DOHH2 (cell line): ENCODE data around the gene SCG3.

Experiments used
- H3F3A ChIP-seq: fragments of 200-600 bp; sonication (generic), shearing (Covaris generic); 2 replicates; pipeline ENCODE4 v1.6.0; 2016; ENCODE audit warnings: antibody characterized with exemption, mild to moderate bottlenecking; ENCODE audit not compliant: control insufficient read depth, insufficient read depth
- H3K27ac ChIP-seq: fragments of 200-600 bp; sonication (generic); 2 replicates; pipeline ENCODE4 v1.5.1; 2014; ENCODE audit warnings: low read depth, mild to moderate bottlenecking, low read length, moderate library complexity
- H3K27me3 ChIP-seq: fragments of 200-600 bp; sonication (generic); 2 replicates; pipeline ENCODE4 v1.6.1; 2014; ENCODE audit warnings: mild to moderate bottlenecking, low read length, mixed read lengths; ENCODE audit not compliant: control insufficient read depth
- H3K36me3 ChIP-seq: fragments of 200-600 bp; sonication (generic); 2 replicates; pipeline ENCODE4 v1.6.1; 2014; ENCODE audit warnings: mild to moderate bottlenecking, low read length, moderate library complexity, mixed read lengths; ENCODE audit not compliant: control insufficient read depth
- H3K4me1 ChIP-seq: fragments of 200-600 bp; sonication (generic); 2 replicates; pipeline ENCODE4 v1.6.1; 2014; ENCODE audit warnings: mild to moderate bottlenecking, low read length, mixed read lengths; ENCODE audit not compliant: control insufficient read depth
- H3K4me2 ChIP-seq: fragments of 200-600 bp; sonication (generic); 2 replicates; pipeline ENCODE4 v1.6.0; 2014; ENCODE audit warnings: mild to moderate bottlenecking, low read length, moderate library complexity
- H3K4me3 ChIP-seq: fragments of 200-600 bp; sonication (generic); 2 replicates; pipeline ENCODE4 v1.5.1; 2014; ENCODE audit warnings: mild to moderate bottlenecking, low read length, mixed read lengths
- H3K79me2 ChIP-seq: fragments of 200-600 bp; sonication (generic); 2 replicates; pipeline ENCODE4 v1.6.1; 2014; ENCODE audit warnings: mild to moderate bottlenecking, low read length, mixed read lengths; ENCODE audit not compliant: control insufficient read depth
- H3K9me2 ChIP-seq: fragments of 200-600 bp; sonication (generic); replicated peaks from 2 replicates; pipeline ENCODE4 v1.6.1; 2014; ENCODE audit warnings: mild to moderate bottlenecking, low read length, mixed read lengths; ENCODE audit not compliant: control insufficient read depth
- H3K9me3 ChIP-seq: fragments of 200-600 bp; sonication (generic); 2 replicates; pipeline ENCODE4 v1.6.1; 2014; ENCODE audit warnings: antibody characterized with exemption, low read length, mixed read lengths; ENCODE audit not compliant: control insufficient read depth, insufficient read depth
- H4K20me1 ChIP-seq: fragments of 200-600 bp; sonication (generic); 2 replicates; pipeline ENCODE4 v1.6.0; 2014; ENCODE audit warnings: low read depth, mild to moderate bottlenecking, antibody characterized with exemption, low read length, moderate library complexity; ENCODE audit not compliant: control insufficient read depth, insufficient read depth
- CTCF ChIP-seq: fragments of 200-600 bp; sonication (generic); IDR thresholded peaks from one replicate; pipeline ENCODE4 v1.5.1; 2014; ENCODE audit warnings: antibody characterized with exemption, mild to moderate bottlenecking, low read depth, low read length; ENCODE audit not compliant: poor library complexity, severe bottlenecking
- EZH2phosphoT487 ChIP-seq: fragments of 200-600 bp; sonication (generic); IDR thresholded peaks from 2 replicates; pipeline ENCODE4 v1.6.1; 2017; ENCODE audit warnings: borderline replicate concordance, mild to moderate bottlenecking, antibody characterized with exemption, low read length, moderate library complexity, mixed read lengths

SCG3 gene

GRCh38 chr15:51766341-51766740 is 85.0 kb downstream of the SCG3 start:
- Histone ChIP-seq H3K4me3 (no peak overlapping the region), H3K79me2 (no peaks in the 10 kb centered on the region), H3K9me2 (no peaks in the 10 kb centered on the region), H3K4me2 (no peak overlapping the region), H4K20me1 (no peaks in the 10 kb centered on the region), H3K4me1 (peaks cover 6% of the 10 kb centered on the region), H3K9me3 (no peaks in the 10 kb centered on the region), H3K27ac (no peak overlapping the region), H3K27me3 (no peaks in the 10 kb centered on the region), H3K36me3 (no peaks in the 10 kb centered on the region; the same call in 1 of the 2 replicates), H3F3A (no peaks in the 10 kb centered on the region)
- no peak for TF ChIP-seq EZH2phosphoT487
- TF ChIP-seq CTCF, result no peak

- Histone ChIP-seq H3K9me3 (no peaks in the 10 kb centered on the region), H4K20me1 (no peaks in the 10 kb centered on the region), H3F3A (no peaks in the 10 kb centered on the region), H3K36me3 (no peaks in the 10 kb centered on the region; the same call in 1 of the 2 replicates), H3K9me2 (no peaks in the 10 kb centered on the region), H3K4me3 (no peak overlapping the region), H3K27me3 (no peaks in the 10 kb centered on the region), H3K4me2 (no peak overlapping the region), H3K79me2 (no peaks in the 10 kb centered on the region), H3K27ac (no peak overlapping the region), H3K4me1 (peaks cover 6% of the 10 kb centered on the region)
- TF ChIP-seq EZH2phosphoT487 (no peak), CTCF (no peak)
Observed at GRCh38 chr15:51768018-51768417, 86.7 kb downstream of the SCG3 start.
